ENCODE measurements around the gene CERK.

- TF ChIP-seq, protein P1, sequence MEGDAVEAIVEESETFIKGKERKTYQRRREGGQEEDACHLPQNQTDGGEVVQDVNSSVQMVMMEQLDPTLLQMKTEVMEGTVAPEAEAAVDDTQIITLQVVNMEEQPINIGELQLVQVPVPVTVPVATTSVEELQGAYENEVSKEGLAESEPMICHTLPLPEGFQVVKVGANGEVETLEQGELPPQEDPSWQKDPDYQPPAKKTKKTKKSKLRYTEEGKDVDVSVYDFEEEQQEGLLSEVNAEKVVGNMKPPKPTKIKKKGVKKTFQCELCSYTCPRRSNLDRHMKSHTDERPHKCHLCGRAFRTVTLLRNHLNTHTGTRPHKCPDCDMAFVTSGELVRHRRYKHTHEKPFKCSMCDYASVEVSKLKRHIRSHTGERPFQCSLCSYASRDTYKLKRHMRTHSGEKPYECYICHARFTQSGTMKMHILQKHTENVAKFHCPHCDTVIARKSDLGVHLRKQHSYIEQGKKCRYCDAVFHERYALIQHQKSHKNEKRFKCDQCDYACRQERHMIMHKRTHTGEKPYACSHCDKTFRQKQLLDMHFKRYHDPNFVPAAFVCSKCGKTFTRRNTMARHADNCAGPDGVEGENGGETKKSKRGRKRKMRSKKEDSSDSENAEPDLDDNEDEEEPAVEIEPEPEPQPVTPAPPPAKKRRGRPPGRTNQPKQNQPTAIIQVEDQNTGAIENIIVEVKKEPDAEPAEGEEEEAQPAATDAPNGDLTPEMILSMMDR (IDR thresholded peaks at IDR 0.05; ENCODE audit: low read depth, low read length): no peak
- TF ChIP-seq EZH2phosphoT487 (IDR thresholded peaks at IDR 0.05; ENCODE audit: low read depth): no peak
Measured at GRCh38 chr22:46769706-46770105, 31.7 kb upstream of the CERK start.

All from OCI-LY3 (cell line).